Globus pallidus (tissue), 1 donor: ENCODE results near the gene MECP2.

Experiments
- DNase-seq: peaks from one replicate; pipeline ENCODE4 v3.0.0-alpha.2; 2015; ENCODE audit warnings: low spot score

MECP2 gene

GRCh38 chrX:154115750-154116149 lies 18.2 kb upstream of the MECP2 start:
- DNase-seq: no peak

GRCh38 chrX:154115071-154115470 lies 17.6 kb upstream of the MECP2 start:
- no peak for DNase-seq

- DNase-seq: no peak
Observed at GRCh38 chrX:154114652-154115051, 17.1 kb upstream of the MECP2 start.

- DNase-seq: no peak
Observed at GRCh38 chrX:154113729-154114128, 16.2 kb upstream of the MECP2 start.

GRCh38 chrX:154098551-154098950 lies 1.0 kb upstream of the MECP2 start:
- DNase-seq: no peak

- peak; percentile 76 for DNase-seq
Observed at GRCh38 chrX:154097003-154097588, 421 bp downstream of the MECP2 start.

- DNase-seq: no peak
Observed at GRCh38 chrX:154096140-154097002, 1.1 kb downstream of the MECP2 start.

- DNase-seq: no peak
Observed at GRCh38 chrX:154094833-154095232, 2.7 kb downstream of the MECP2 start.

- DNase-seq: no peak
Observed at GRCh38 chrX:154093965-154094364, 3.6 kb downstream of the MECP2 start.

- DNase-seq: no peak
Observed at GRCh38 chrX:154092371-154092770, 5.1 kb downstream of the MECP2 start.

- no peak for DNase-seq
Observed at GRCh38 chrX:154091678-154092077, 5.8 kb downstream of the MECP2 start.

GRCh38 chrX:154090731-154091130 lies 6.8 kb downstream of the MECP2 start:
- peak; percentile 84 for DNase-seq

- DNase-seq: no peak
Observed at GRCh38 chrX:154084449-154085300, 12.8 kb downstream of the MECP2 start.

- DNase-seq: no peak
Observed at GRCh38 chrX:154083126-154083517, 14.4 kb downstream of the MECP2 start.

- no peak for DNase-seq
Observed at GRCh38 chrX:154082396-154083125, 15.0 kb downstream of the MECP2 start.

- no peak for DNase-seq
Observed at GRCh38 chrX:154077101-154077500, 20.4 kb downstream of the MECP2 start.

GRCh38 chrX:154074199-154074598 lies 23.3 kb downstream of the MECP2 start:
- no peak for DNase-seq

- DNase-seq: no peak
Observed at GRCh38 chrX:154072192-154072591, 25.3 kb downstream of the MECP2 start.

GRCh38 chrX:154068560-154068959 lies 29.0 kb downstream of the MECP2 start:
- DNase-seq: no peak

GRCh38 chrX:154064637-154065435 lies 32.7 kb downstream of the MECP2 start:
- DNase-seq: no peak

- no peak for DNase-seq
Observed at GRCh38 chrX:154063234-154063633, 34.3 kb downstream of the MECP2 start.
